ENCODE results near the gene DNM3. TPM values are rescaled to one million over a fixed set of nuclear protein-coding genes. Genes with fewer than 3 reads are reported as not detected.

Gene DNM3
- total and polyA plus RNA-seq, 2 of the 8 experiments (the other 6 are each of a cell fraction or from before 2014, with no cell fraction given): 2.0 to 8.5 TPM

GRCh38 chr1:172288581-172288980 lies 447.3 kb downstream of the DNM3 start (continued):
- no peak for TF ChIP-seq CHD7 (IDR thresholded peaks at IDR 0.05; ENCODE audit: insufficient replicate concordance, low read length)
- no peak for TF ChIP-seq SAP30 (IDR thresholded peaks at IDR 0.05; ENCODE audit: insufficient read depth, insufficient replicate concordance, low read length)
- TF ChIP-seq SIX5 (IDR thresholded peaks at IDR 0.05; ENCODE audit: low read depth, low read length): no peak
- TF ChIP-seq YY1 (IDR thresholded peaks at IDR 0.05; ENCODE audit: low read depth, low read length): no peak
- no peak for TF ChIP-seq ATF3 (IDR thresholded peaks at IDR 0.05; ENCODE audit: insufficient read depth, low read depth, low read length)
- TF ChIP-seq BCL11A (IDR thresholded peaks at IDR 0.05; ENCODE audit: low read depth in 2 of 2, low read length in 2 of 2): no peak
- TF ChIP-seq SP1 (IDR thresholded peaks at IDR 0.05; ENCODE audit: low read depth, low read length): no peak
- no peak for TF ChIP-seq NANOG (IDR thresholded peaks at IDR 0.05; ENCODE audit: insufficient read depth, low read depth, low read length, poor library complexity, severe bottlenecking)
- no peak for TF ChIP-seq MAFK (IDR thresholded peaks at IDR 0.05; ENCODE audit: low read depth, low read length)
- no peak for TF ChIP-seq CHD2 (IDR thresholded peaks at IDR 0.05; ENCODE audit: low read length)
- TF ChIP-seq SUZ12 (IDR thresholded peaks at IDR 0.05; ENCODE audit: low read length): no peak

All from H1 (cell line).